Spleen (tissue), 11 donors: ENCODE results near the gene HSF2. TPM values are rescaled to one million over a fixed set of nuclear protein-coding genes. Genes with fewer than 3 reads are reported as not detected.

ENCODE experiments used
- DNase-seq: peaks from one replicate; pipeline ENCODE4 v3.0.0-alpha.2; 2020
- H3K27ac ChIP-seq, 8 donors: fragments of 200-600 bp; sonication (generic) in 7 of 8; 1 replicate in 4 of 8; 2 replicates in 4 of 8; pipeline versions ENCODE4 v1.5.0 to v1.8.0; 2016 to 2021; ENCODE audit warnings: inconsistent platforms in 4 of 8, mild to moderate bottlenecking in 4 of 8, moderate library complexity in 1 of 8
- H3K27me3 ChIP-seq, 7 donors: fragments of 200-600 bp; sonication (generic) in 6 of 7; replicated peaks in 1 of 7; 1 replicate in 4 of 7; 2 replicates in 3 of 7; pipeline versions ENCODE4 v1.5.0 to v1.8.0; 2016 to 2021; ENCODE audit warnings: inconsistent platforms in 3 of 7, mild to moderate bottlenecking in 1 of 7
- H3K36me3 ChIP-seq, 6 donors: fragments of 200-600 bp; sonication (generic) in 5 of 6; 1 replicate in 4 of 6; 2 replicates in 2 of 6; pipeline versions ENCODE4 v1.5.0 to v1.8.0; 2016 to 2021; ENCODE audit warnings: inconsistent platforms in 2 of 6
- H3K4me1 ChIP-seq, 6 donors: fragments of 200-600 bp; sonication (generic) in 5 of 6; 1 replicate in 3 of 6; 2 replicates in 3 of 6; pipeline versions ENCODE4 v1.5.0 to v1.8.0; 2016 to 2021; ENCODE audit warnings: inconsistent platforms in 3 of 6
- H3K4me3 ChIP-seq, 8 donors: fragments of 200-600 bp; sonication (generic) in 7 of 8; 1 replicate in 4 of 8; 2 replicates in 4 of 8; pipeline versions ENCODE4 v1.5.0 to v1.8.0; 2016 to 2021; ENCODE audit warnings: inconsistent platforms in 4 of 8, mild to moderate bottlenecking in 4 of 8, moderate library complexity in 2 of 8
- H3K9me3 ChIP-seq, 8 donors: fragments of 200-600 bp; sonication (generic) in 7 of 8; 1 replicate in 4 of 8; 2 replicates in 4 of 8; pipeline versions ENCODE4 v1.5.0 to v1.8.0; 2016 to 2021; ENCODE audit warnings: inconsistent platforms in 4 of 8
- CTCF ChIP-seq, 11 experiments: fragments of 200-600 bp in 7 of 11; fragments of 450-650 bp in 4 of 11; sonication (generic) in 4 of 11; IDR thresholded peaks in 8 of 11; conservative IDR thresholded peaks in 3 of 11; 1 replicate in 7 of 11; 2 replicates in 4 of 11; pipeline versions ENCODE4 v1.4.0 to v1.8.0; 2016 to 2021; ENCODE audit warnings: antibody characterized with exemption in 11 of 11, inconsistent platforms in 4 of 11, mild to moderate bottlenecking in 1 of 11
- POLR2A ChIP-seq, 3 donors: fragments of 450-650 bp; IDR thresholded peaks; one replicate each; pipeline ENCODE4 v1.5.1; 2017; ENCODE audit warnings: antibody characterized with exemption in 3 of 3, mild to moderate bottlenecking in 1 of 3
- POLR2AphosphoS5 ChIP-seq, 3 donors: sonication (generic); formaldehyde crosslinking; IDR thresholded peaks; one replicate each; pipeline ENCODE4 v1.5.1; 2017; ENCODE audit warnings: antibody characterized with exemption in 3 of 3
- WGBS, 5 donors: extraction: QIAGEN DNeasy Blood & Tissue Kit in 3 of 5; methylation state at CpG; one replicate each; pipeline versions ENCODE4 v1.1.5 to v1.1.7; 2013 to 2018; 5-methylcytosine and 5-hydroxymethylcytosine counted together
- intact Hi-C: fragments of 100-400 bp; cut with DNase I; formaldehyde crosslinking; loops from one replicate; pipeline ENCODE4 v1.15.0; 2023; ENCODE audit warnings: low total_unique reads
- polyA plus RNA-seq, 3 donors: library from polyadenylated mRNA; stranded (reverse); fragments of 200-250 nt; gene quantifications; one replicate each; pipeline ENCODE4 v1.2.1, GENCODE V29; 2013
- total RNA-seq, 7 donors: library from RNA; depleted of rRNA in 3 of 7; stranded (reverse); fragments of >200 nt in 3 of 7; fragmentation: NEBNext Ultra II Directional in 4 of 7; extraction: Animal tissue kit (Norgen Biotek cat#: 25700) in 4 of 7; gene quantifications; one replicate each; pipeline versions ENCODE4 v1.1.0 to v1.2.1, GENCODE V29; 2016 to 2021
- donor health status: healthy with polysubstance abuse.
- donor health status: DM: no; HTN: no; CAD: no; lungs with moderate emphysema.
- donor health status: DM: no; HTN: no; CAD: no.
- donor health status: Bipolar disorder and iron deficiency.
- donor health status: healthy.
- donor health status: DM: no; HTN: no; CAD: no.
- donor health status: DM: yes; HTN: yes; CAD: no.

HSF2 gene
- total and polyA plus RNA-seq, 10 donors: 7.5 to 18.2 (median 10.6) TPM

- peaks cover 0 to 98% (median 25%) of the 10 kb centered on the region in 6 donors for H3K36me3 ChIP-seq
- no peak for TF ChIP-seq POLR2A (IDR thresholded peaks at IDR 0.05)
- TF ChIP-seq POLR2AphosphoS5 (IDR thresholded peaks at IDR 0.05): no peak
- no peak for TF ChIP-seq CTCF (IDR thresholded peaks at IDR 0.05 in 8 of 11, conservative IDR thresholded peaks at IDR 0.05 in 3 of 11)
- DNase-seq: no peak
Measured at GRCh38 chr6:122429323-122429722, 29.9 kb downstream of the HSF2 start.

GRCh38 chr6:122431780-122432179 lies 32.3 kb downstream of the HSF2 start:
- Histone ChIP-seq H3K4me1 (no peaks in the 10 kb centered on the region), H3K4me3 (no peak overlapping the region), H3K27ac (no peak overlapping the region), H3K9me3 (no peaks in the 10 kb centered on the region), H3K36me3 (peaks cover 0 to 94% (median 30%) of the 10 kb centered on the region in 6 donors), H3K27me3 (no peaks in the 10 kb centered on the region)
- WGBS, 5 donors: 95 to 98% (median 96%) methylated on average over 4 of the region's 4 CpGs
- intact Hi-C loops: no loop called here
- TF ChIP-seq CTCF (IDR thresholded peaks at IDR 0.05 in 8 of 11, conservative IDR thresholded peaks at IDR 0.05 in 3 of 11) (no peak), POLR2A (IDR thresholded peaks at IDR 0.05) (no peak), POLR2AphosphoS5 (IDR thresholded peaks at IDR 0.05) (no peak)
- DNase-seq: no peak

More at GRCh38 chr6:122429323-122429722, 29.9 kb downstream of the HSF2 start:
- no peak overlapping the region for H3K27ac ChIP-seq
- H3K4me1 ChIP-seq: no peaks in the 10 kb centered on the region
- no peaks in the 10 kb centered on the region for H3K9me3 ChIP-seq
- no peak overlapping the region for H3K4me3 ChIP-seq
- intact Hi-C loops: no loop called here
- H3K27me3 ChIP-seq: no peaks in the 10 kb centered on the region

- Histone ChIP-seq H3K27ac (no peak overlapping the region), H3K4me1 (no peaks in the 10 kb centered on the region), H3K27me3 (no peaks in the 10 kb centered on the region), H3K4me3 (no peak overlapping the region), H3K36me3 (peaks cover 0 to 94% (median 34%) of the 10 kb centered on the region in 6 donors), H3K9me3 (peaks cover 0 to 2% (median 0%) of the 10 kb centered on the region in 8 donors)
- no peak for DNase-seq
- intact Hi-C loops: no loop called here
- WGBS, 5 donors: 77 to 86% (median 84%) methylated on average over 3 of the region's 3 CpGs
- TF ChIP-seq POLR2AphosphoS5 (IDR thresholded peaks at IDR 0.05) (no peak), POLR2A (IDR thresholded peaks at IDR 0.05) (no peak), CTCF (IDR thresholded peaks at IDR 0.05 in 8 of 11, conservative IDR thresholded peaks at IDR 0.05 in 3 of 11) (no peak)
Measured at GRCh38 chr6:122432816-122433215, 33.4 kb downstream of the HSF2 start.

GRCh38 chr6:122438975-122439374 lies 39.5 kb downstream of the HSF2 start:
- no peak overlapping the region for H3K27ac ChIP-seq
- no peak overlapping the region for H3K4me3 ChIP-seq
- TF ChIP-seq POLR2AphosphoS5 (IDR thresholded peaks at IDR 0.05) (peak in 2 of 3 donors; percentile 15 to 53), CTCF (IDR thresholded peaks at IDR 0.05 in 8 of 11, conservative IDR thresholded peaks at IDR 0.05 in 3 of 11) (no peak), POLR2A (IDR thresholded peaks at IDR 0.05) (no peak)
- H3K27me3 ChIP-seq: no peaks in the 10 kb centered on the region
- H3K36me3 ChIP-seq: peaks cover 0 to 96% (median 48%) of the 10 kb centered on the region in 6 donors
- intact Hi-C loops: no loop called here
- H3K9me3 ChIP-seq: peaks cover 0 to 29% (median 20%) of the 10 kb centered on the region in 8 donors
- WGBS, 5 donors: 92 to 100% (median 96%) methylated on average over 1 of the region's 1 CpG
- H3K4me1 ChIP-seq: no peaks in the 10 kb centered on the region
- DNase-seq: no peak
